HepG2 (cell line): ENCODE results near the gene FCN3. TPM values are rescaled to one million over a fixed set of nuclear protein-coding genes. Genes with fewer than 3 reads are reported as not detected.

ENCODE experiments used
- BRCA1 ChIP-seq: sonication (generic); formaldehyde crosslinking; IDR thresholded peaks from 2 replicates; pipeline ENCODE4 v1.4.0; 2020; ENCODE audit warnings: missing genetic modification reagents
- CAMTA2 ChIP-seq: sonication (generic); formaldehyde crosslinking; IDR thresholded peaks from 2 replicates; pipeline ENCODE4 v1.4.0; 2020; ENCODE audit warnings: mild to moderate bottlenecking, missing genetic modification reagents, borderline replicate concordance
- CEBPB ChIP-seq: IDR thresholded peaks from 2 replicates; pipeline ENCODE4 v1.6.1; 2011; ENCODE audit warnings: low read depth, low read length, improper control_type of control experiment, borderline replicate concordance
- FOSL1 ChIP-seq: sonication (generic); formaldehyde crosslinking; IDR thresholded peaks from 2 replicates; pipeline ENCODE4 v1.9.0; 2021; ENCODE audit warnings: missing genetic modification reagents, borderline replicate concordance
- FOXK1 ChIP-seq: sonication (generic); formaldehyde crosslinking; IDR thresholded peaks from 2 replicates; pipeline ENCODE4 v1.4.0; 2020; ENCODE audit warnings: low read depth, missing genetic modification reagents, borderline replicate concordance
- MIXL1 ChIP-seq: IDR thresholded peaks from 2 replicates; pipeline ENCODE4 v1.6.1; 2016
- MXI1 ChIP-seq: IDR thresholded peaks from 3 replicates; pipeline ENCODE4 v1.6.1; 2012; ENCODE audit warnings: low read depth, low read length, inconsistent platforms, borderline replicate concordance
- POLR2AphosphoS2 ChIP-seq: IDR thresholded peaks from 2 replicates; pipeline ENCODE4 v1.6.1; 2011; ENCODE audit warnings: low read depth, low read length, improper control_type of control experiment
- PRDM10 ChIP-seq: sonication (generic); formaldehyde crosslinking; IDR thresholded peaks from 2 replicates; pipeline ENCODE4 v1.4.0; 2020; ENCODE audit warnings: low read depth, missing genetic modification reagents
- SOX6 ChIP-seq, 2 experiments: fragments of 450-650 bp in 1 of 2; sonication (generic) in 1 of 2; formaldehyde crosslinking in 1 of 2; IDR thresholded peaks; 2 replicates each; pipeline versions ENCODE4 v1.4.0 to v1.6.1; 2017 to 2020; ENCODE audit warnings: antibody characterized with exemption in 1 of 2, mild to moderate bottlenecking in 1 of 2, missing genetic modification reagents in 1 of 2
- ZBTB3 ChIP-seq: sonication (generic); formaldehyde crosslinking; IDR thresholded peaks from 2 replicates; pipeline ENCODE4 v1.4.0; 2020; ENCODE audit warnings: low read depth, mild to moderate bottlenecking, moderate library complexity, missing genetic modification reagents, borderline replicate concordance
- ZHX2 ChIP-seq, 2 experiments: sonication (generic) in 1 of 2; formaldehyde crosslinking in 1 of 2; IDR thresholded peaks; 2 replicates each; pipeline versions ENCODE4 v1.6.1 to v1.9.0; 2014 to 2022; ENCODE audit warnings: antibody characterized with exemption in 1 of 2, borderline replicate concordance in 1 of 2, inconsistent platforms in 1 of 2, low read depth in 1 of 2, missing genetic modification reagents in 1 of 2
- ZNF530 ChIP-seq: sonication (generic); formaldehyde crosslinking; IDR thresholded peaks from 2 replicates; pipeline ENCODE4 v1.5.0; 2020; ENCODE audit warnings: low read depth, mild to moderate bottlenecking, missing genetic modification reagents
- ZNF572 ChIP-seq: sonication (generic); formaldehyde crosslinking; IDR thresholded peaks from 2 replicates; pipeline ENCODE4 v1.5.1; 2020; ENCODE audit warnings: mild to moderate bottlenecking, missing genetic modification reagents
- ZNF644 ChIP-seq: IDR thresholded peaks from 2 replicates; pipeline ENCODE4 v1.6.1; 2016; ENCODE audit warnings: low read depth
- ZNF800 ChIP-seq: sonication (generic); formaldehyde crosslinking; IDR thresholded peaks from 2 replicates; pipeline ENCODE4 v1.4.0; 2020; ENCODE audit warnings: missing genetic modification reagents
- ZNF879 ChIP-seq: sonication (generic); formaldehyde crosslinking; IDR thresholded peaks from 2 replicates; pipeline ENCODE4 v1.8.1; 2023; ENCODE audit warnings: missing genetic modification reagents
- polyA plus RNA-seq, 8 experiments: library from polyadenylated mRNA; depleted of rRNA in 3 of 8; stranded (reverse) in 7 of 8; unstranded in 1 of 8; fragments of >200 nt; fragmentation: Illumina TruSeq in 4 of 8; extraction: Trizol in 4 of 8; gene quantifications; 2 replicates each; pipeline versions ENCODE4 v1.2.1 to v1.2.3, GENCODE V29; 2011 to 2016; ENCODE audit warnings: low read depth in 4 of 8, missing spikeins in 1 of 8, mixed read lengths in 1 of 8; ENCODE audit not compliant: insufficient read depth in 1 of 8
- total RNA-seq, 5 experiments: library from RNA; depleted of rRNA; stranded (reverse); fragments of >200 nt; fragmentation: Illumina TruSeq; extraction: Trizol; gene quantifications; 2 replicates each; pipeline ENCODE4 v1.2.3, GENCODE V29; 2016; ENCODE audit warnings: low read depth in 1 of 5

Gene FCN3
- total and polyA plus RNA-seq, 2 of the 13 experiments (the other 11 are each of a cell fraction or from before 2014, with no cell fraction given) = not detected

GRCh38 chr1:27341525-27342252, 32.9 kb downstream of the FCN3 start, which contains the start of gene SYTL1 (continued):
- TF ChIP-seq ZHX2 (IDR thresholded peaks at IDR 0.05; ENCODE audit: low read depth) = no peak
- no peak for TF ChIP-seq ZHX2 (CRISPR knock-in tag; IDR thresholded peaks at IDR 0.05; ENCODE audit: borderline replicate concordance)
- TF ChIP-seq ZBTB3 (CRISPR knock-in tag) = no peak
- TF ChIP-seq CAMTA2 (CRISPR knock-in tag) = no peak
- TF ChIP-seq PRDM10 (CRISPR knock-in tag) = 0 out of 2 replicates have a peak, but pooled peaks have one; percentile 23
- TF ChIP-seq MIXL1 (CRISPR knock-in tag) = no peak
- no peak for TF ChIP-seq FOXK1
- no peak for TF ChIP-seq POLR2AphosphoS2
- TF ChIP-seq SOX6 (IDR thresholded peaks at IDR 0.05) = no peak
- TF ChIP-seq SOX6 (CRISPR knock-in tag; IDR thresholded peaks at IDR 0.05) = no peak
- no peak for TF ChIP-seq FOSL1 (CRISPR knock-in tag)
- no peak for TF ChIP-seq ZNF879 (CRISPR knock-in tag)
- TF ChIP-seq ZNF644 (CRISPR knock-in tag) = no peak
- peak; percentile 26; the same call in 1 of the 3 replicates for TF ChIP-seq MXI1
- TF ChIP-seq ZNF530 (CRISPR knock-in tag) = no peak
- TF ChIP-seq ZNF800 (CRISPR knock-in tag) = peak; percentile 50
- peak; percentile 92; the same call in 1 of the 2 replicates for TF ChIP-seq ZNF572
- TF ChIP-seq BRCA1 = no peak
- TF ChIP-seq CEBPB = no peak
